ENCODE results near the gene FAM186B. TPM values are rescaled to one million over a fixed set of nuclear protein-coding genes. Genes with fewer than 3 reads are reported as not detected.

Gene FAM186B
- total and polyA plus RNA-seq, 2 of the 13 experiments (the other 11 are each of a cell fraction or from before 2014, with no cell fraction given) = 0.07 to 0.20 TPM

- peak; percentile 39; the same call in 1 of the 2 replicates for TF ChIP-seq DRAP1 (CRISPR knock-in tag; IDR thresholded peaks at IDR 0.05)
- TF ChIP-seq, protein P1, sequence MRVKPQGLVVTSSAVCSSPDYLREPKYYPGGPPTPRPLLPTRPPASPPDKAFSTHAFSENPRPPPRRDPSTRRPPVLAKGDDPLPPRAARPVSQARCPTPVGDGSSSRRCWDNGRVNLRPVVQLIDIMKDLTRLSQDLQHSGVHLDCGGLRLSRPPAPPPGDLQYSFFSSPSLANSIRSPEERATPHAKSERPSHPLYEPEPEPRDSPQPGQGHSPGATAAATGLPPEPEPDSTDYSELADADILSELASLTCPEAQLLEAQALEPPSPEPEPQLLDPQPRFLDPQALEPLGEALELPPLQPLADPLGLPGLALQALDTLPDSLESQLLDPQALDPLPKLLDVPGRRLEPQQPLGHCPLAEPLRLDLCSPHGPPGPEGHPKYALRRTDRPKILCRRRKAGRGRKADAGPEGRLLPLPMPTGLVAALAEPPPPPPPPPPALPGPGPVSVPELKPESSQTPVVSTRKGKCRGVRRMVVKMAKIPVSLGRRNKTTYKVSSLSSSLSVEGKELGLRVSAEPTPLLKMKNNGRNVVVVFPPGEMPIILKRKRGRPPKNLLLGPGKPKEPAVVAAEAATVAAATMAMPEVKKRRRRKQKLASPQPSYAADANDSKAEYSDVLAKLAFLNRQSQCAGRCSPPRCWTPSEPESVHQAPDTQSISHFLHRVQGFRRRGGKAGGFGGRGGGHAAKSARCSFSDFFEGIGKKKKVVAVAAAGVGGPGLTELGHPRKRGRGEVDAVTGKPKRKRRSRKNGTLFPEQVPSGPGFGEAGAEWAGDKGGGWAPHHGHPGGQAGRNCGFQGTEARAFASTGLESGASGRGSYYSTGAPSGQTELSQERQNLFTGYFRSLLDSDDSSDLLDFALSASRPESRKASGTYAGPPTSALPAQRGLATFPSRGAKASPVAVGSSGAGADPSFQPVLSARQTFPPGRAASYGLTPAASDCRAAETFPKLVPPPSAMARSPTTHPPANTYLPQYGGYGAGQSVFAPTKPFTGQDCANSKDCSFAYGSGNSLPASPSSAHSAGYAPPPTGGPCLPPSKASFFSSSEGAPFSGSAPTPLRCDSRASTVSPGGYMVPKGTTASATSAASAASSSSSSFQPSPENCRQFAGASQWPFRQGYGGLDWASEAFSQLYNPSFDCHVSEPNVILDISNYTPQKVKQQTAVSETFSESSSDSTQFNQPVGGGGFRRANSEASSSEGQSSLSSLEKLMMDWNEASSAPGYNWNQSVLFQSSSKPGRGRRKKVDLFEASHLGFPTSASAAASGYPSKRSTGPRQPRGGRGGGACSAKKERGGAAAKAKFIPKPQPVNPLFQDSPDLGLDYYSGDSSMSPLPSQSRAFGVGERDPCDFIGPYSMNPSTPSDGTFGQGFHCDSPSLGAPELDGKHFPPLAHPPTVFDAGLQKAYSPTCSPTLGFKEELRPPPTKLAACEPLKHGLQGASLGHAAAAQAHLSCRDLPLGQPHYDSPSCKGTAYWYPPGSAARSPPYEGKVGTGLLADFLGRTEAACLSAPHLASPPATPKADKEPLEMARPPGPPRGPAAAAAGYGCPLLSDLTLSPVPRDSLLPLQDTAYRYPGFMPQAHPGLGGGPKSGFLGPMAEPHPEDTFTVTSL (CRISPR knock-in tag; IDR thresholded peaks at IDR 0.05; ENCODE audit: borderline replicate concordance) = no peak
- peak; percentile 80 for TF ChIP-seq JUN (CRISPR knock-in tag; IDR thresholded peaks at IDR 0.05)
- TF ChIP-seq CBX2 (IDR thresholded peaks at IDR 0.05; ENCODE audit: low read depth, low read length) = no peak
- no peak for TF ChIP-seq CBX2 (CRISPR knock-in tag; IDR thresholded peaks at IDR 0.05; ENCODE audit: low read depth)
- no peak for TF ChIP-seq REXO4 (CRISPR knock-in tag; IDR thresholded peaks at IDR 0.05; ENCODE audit: borderline replicate concordance)
- no peak for TF ChIP-seq ZNF350 (CRISPR knock-in tag; IDR thresholded peaks at IDR 0.05; ENCODE audit: borderline replicate concordance, low read depth)
- TF ChIP-seq ZBTB44 (CRISPR knock-in tag; IDR thresholded peaks at IDR 0.05) = no peak
- no peak for TF ChIP-seq JDP2 (CRISPR knock-in tag; IDR thresholded peaks at IDR 0.05; ENCODE audit: borderline replicate concordance)
- TF ChIP-seq ZFP91 (CRISPR knock-in tag; IDR thresholded peaks at IDR 0.05; ENCODE audit: borderline replicate concordance) = peak; percentile 50; the same call in 1 of the 2 replicates
- TF ChIP-seq RNF2 (conservative IDR thresholded peaks at IDR 0.05; ENCODE audit: low read depth) = peak; percentile 84
- peak; percentile 29; the same call in 1 of the 2 replicates for TF ChIP-seq TFDP1 (CRISPR knock-in tag; IDR thresholded peaks at IDR 0.05; ENCODE audit: borderline replicate concordance)
- 0 out of 2 replicates have a peak, but pooled peaks have one; percentile 38 for TF ChIP-seq SRY (CRISPR knock-in tag; IDR thresholded peaks at IDR 0.05)
- TF ChIP-seq CBX5 (CRISPR knock-in tag; IDR thresholded peaks at IDR 0.05; ENCODE audit: borderline replicate concordance) = peak; percentile 25; the same call in 1 of the 2 replicates
- peak; percentile 58; the same call in 1 of the 2 replicates for TF ChIP-seq ZNF772 (CRISPR knock-in tag; IDR thresholded peaks at IDR 0.05)
- no peak for TF ChIP-seq CEBPB (IDR thresholded peaks at IDR 0.05; ENCODE audit: borderline replicate concordance, low read depth, low read length)
- TF ChIP-seq ZNF746 (CRISPR knock-in tag; IDR thresholded peaks at IDR 0.05) = no peak
- no peak for TF ChIP-seq AKAP8 (CRISPR knock-in tag; IDR thresholded peaks at IDR 0.05)
- no peak for TF ChIP-seq ZNF557 (CRISPR knock-in tag; IDR thresholded peaks at IDR 0.05)
- no peak for TF ChIP-seq SETDB1 (CRISPR knock-in tag; IDR thresholded peaks at IDR 0.05; ENCODE audit: borderline replicate concordance)
- no peak for TF ChIP-seq ZNF143 (CRISPR knock-in tag; IDR thresholded peaks at IDR 0.05)
Measured at GRCh38 chr12:49642370-49642802, 36.9 kb upstream of the FAM186B start (continued).
